OCI-LY7 (cell line): Measurements from ENCODE around the gene DCLK3.

ENCODE experiments used
- CTCF ChIP-seq: fragments of 200-600 bp; sonication (generic); conservative IDR thresholded peaks from 2 replicates; pipeline ENCODE4 v1.5.1; 2014; ENCODE audit warnings: mild to moderate bottlenecking, antibody characterized with exemption, low read length, moderate library complexity, mixed read lengths
- EZH2phosphoT487 ChIP-seq: fragments of 200-600 bp; sonication (generic); IDR thresholded peaks from 2 replicates; pipeline ENCODE4 v1.6.1; 2018; ENCODE audit warnings: low read depth, borderline replicate concordance, mild to moderate bottlenecking, mixed run types, antibody characterized with exemption, low read length, moderate library complexity, mixed read lengths

- no peak for TF ChIP-seq CTCF
- TF ChIP-seq EZH2phosphoT487 = no peak
Measured at GRCh38 chr3:36674816-36675215, 89.5 kb downstream of the DCLK3 start.
